Smooth muscle cell (in vitro differentiated cells): Measurements from ENCODE around the gene EPHB2. TPM values are rescaled to one million over a fixed set of nuclear protein-coding genes. Genes with fewer than 3 reads are reported as not detected.
"Not testable (repeated sequence)": the region's sequence is repeated elsewhere in the genome, so short reads cannot be mapped to it uniquely, and the experiment has no call there.

Source experiments
- DNase-seq: peaks from one replicate; lab custom pipeline; 2025; ENCODE audit not compliant: unreplicated experiment; lab: John Stamatoyannopoulos, UW
- H2AFZ ChIP-seq: fragments of 200-600 bp; sonication (generic); 2 replicates; pipeline ENCODE4 v1.6.0; 2016; ENCODE audit warnings: antibody characterized with exemption, low read depth, mild to moderate bottlenecking
- H3F3A ChIP-seq: fragments of 200-600 bp; sonication (generic); 2 replicates; pipeline ENCODE4 v1.6.0; 2017; ENCODE audit warnings: antibody characterized with exemption, low read depth
- H3K27ac ChIP-seq: fragments of 200-600 bp; sonication (generic); 2 replicates; pipeline ENCODE4 v1.5.1; 2016; ENCODE audit warnings: low read depth, mild to moderate bottlenecking
- H3K27me3 ChIP-seq: fragments of 200-600 bp; sonication (generic); 2 replicates; pipeline ENCODE4 v1.6.1; 2016; ENCODE audit warnings: low read depth, mild to moderate bottlenecking
- H3K36me3 ChIP-seq: fragments of 200-600 bp; sonication (generic); 2 replicates; pipeline ENCODE4 v1.5.1; 2016; ENCODE audit warnings: low read depth
- H3K4me1 ChIP-seq: fragments of 200-600 bp; sonication (generic); 2 replicates; pipeline ENCODE4 v1.5.1; 2016; ENCODE audit warnings: low read depth
- H3K4me2 ChIP-seq: fragments of 200-600 bp; sonication (generic); 2 replicates; pipeline ENCODE4 v1.6.0; 2016; ENCODE audit warnings: mild to moderate bottlenecking
- H3K4me3 ChIP-seq: fragments of 200-600 bp; sonication (generic); 2 replicates; pipeline ENCODE4 v1.5.1; 2016; ENCODE audit warnings: mild to moderate bottlenecking
- H3K79me2 ChIP-seq: fragments of 200-600 bp; sonication (generic); 2 replicates; pipeline ENCODE4 v1.6.0; 2016; ENCODE audit warnings: low read depth, mild to moderate bottlenecking
- H3K9ac ChIP-seq: fragments of 200-600 bp; sonication (generic); 2 replicates; pipeline ENCODE4 v1.6.0; 2016; ENCODE audit warnings: low read depth
- H3K9me3 ChIP-seq: fragments of 200-600 bp; sonication (generic); replicated peaks from 2 replicates; pipeline ENCODE4 v1.5.1; 2016; ENCODE audit warnings: low read depth
- H4K20me1 ChIP-seq: fragments of 200-600 bp; sonication (generic); 2 replicates; pipeline ENCODE4 v1.6.0; 2016; ENCODE audit warnings: low read depth
- CTCF ChIP-seq: fragments of 200-600 bp; sonication (generic); IDR thresholded peaks from 2 replicates; pipeline ENCODE4 v1.5.1; 2017; ENCODE audit warnings: borderline replicate concordance, mild to moderate bottlenecking, antibody characterized with exemption; ENCODE audit not compliant: insufficient read depth, poor library complexity, severe bottlenecking
- WGBS: methylation state at CpG from one replicate; pipeline ENCODE4 v1.1.7; 2016; ENCODE audit warnings: low lambda C conversion rate; 5-methylcytosine and 5-hydroxymethylcytosine counted together
- polyA plus RNA-seq: library from polyadenylated mRNA; unstranded; fragments of >200 nt; fragmentation: Nextera tagmentation; extraction: Ambion mirVana; gene quantifications from 2 replicates; pipeline ENCODE4 v1.2.1, GENCODE V29; 2016
- total RNA-seq: library from RNA; depleted of rRNA; stranded (reverse); fragments of >200 nt; gene quantifications from 2 replicates; pipeline ENCODE4 v1.2.3, GENCODE V29; 2014

Gene EPHB2
- total and polyA plus RNA-seq, 2 experiments from 2014 or later, result 1.1 to 6.7 TPM

GRCh38 chr1:22665752-22666151 is 44.9 kb upstream of the EPHB2 start:
- Histone ChIP-seq H3K4me1 (no peaks in the 10 kb centered on the region), H3K4me2 (no peak overlapping the region), H3K27me3 (peaks cover 56% of the 10 kb centered on the region), H3K36me3 (no peaks in the 10 kb centered on the region), H3F3A (no peaks in the 10 kb centered on the region), H4K20me1 (no peaks in the 10 kb centered on the region), H3K9ac (no peak overlapping the region), H3K9me3 (no peaks in the 10 kb centered on the region), H3K27ac (no peak overlapping the region), H3K4me3 (no peak overlapping the region), H2AFZ (no peak overlapping the region), H3K79me2 (no peaks in the 10 kb centered on the region)
- 40% methylated on average over 7 of the region's 7 CpGs for WGBS
- peak; percentile 59 for TF ChIP-seq CTCF
- DNase-seq, result no peak

- Histone ChIP-seq H3K4me1 (no peaks in the 10 kb centered on the region), H3K4me3 (no peak overlapping the region), H3K36me3 (no peaks in the 10 kb centered on the region), H3K9me3 (no peaks in the 10 kb centered on the region), H2AFZ (no peak overlapping the region), H3F3A (no peaks in the 10 kb centered on the region), H3K27ac (no peak overlapping the region), H3K27me3 (peaks cover 60% of the 10 kb centered on the region), H3K79me2 (no peaks in the 10 kb centered on the region), H3K4me2 (no peak overlapping the region), H4K20me1 (no peaks in the 10 kb centered on the region), H3K9ac (no peak overlapping the region)
- WGBS, result 64% methylated on average over 2 of the region's 2 CpGs
- no peak for DNase-seq
- no peak for TF ChIP-seq CTCF
Measured at GRCh38 chr1:22666412-22666811, 44.2 kb upstream of the EPHB2 start.

- H3F3A ChIP-seq, H2AFZ ChIP-seq, H3K79me2 ChIP-seq, H3K9me3 ChIP-seq, DNase-seq, H3K36me3 ChIP-seq, H4K20me1 ChIP-seq, H3K4me3 ChIP-seq, H3K27ac ChIP-seq, H3K4me2 ChIP-seq, H3K9ac ChIP-seq, H3K4me1 ChIP-seq: not testable (repeated sequence)
- H3K27me3 ChIP-seq, result peaks cover 70% of the 10 kb centered on the region
- 88% methylated on average over 2 of the region's 2 CpGs for WGBS
Measured at GRCh38 chr1:22668840-22669239, 41.8 kb upstream of the EPHB2 start.

GRCh38 chr1:22670352-22670975 is 40.2 kb upstream of the EPHB2 start:
- no peak overlapping the region for H3K27ac ChIP-seq
- no peak overlapping the region for H3K9ac ChIP-seq
- H2AFZ ChIP-seq, result no peak overlapping the region
- no peaks in the 10 kb centered on the region for H3F3A ChIP-seq
- H3K79me2 ChIP-seq, result no peaks in the 10 kb centered on the region
- peaks cover 64% of the 10 kb centered on the region for H3K27me3 ChIP-seq
- peaks cover 11% of the 10 kb centered on the region for H3K4me1 ChIP-seq
- no peak for DNase-seq
- H3K9me3 ChIP-seq, result no peaks in the 10 kb centered on the region
- no peak for TF ChIP-seq CTCF
- 61% methylated on average over 12 of the region's 12 CpGs for WGBS
- H3K36me3 ChIP-seq, result no peaks in the 10 kb centered on the region
- H3K4me3 ChIP-seq, result no peak overlapping the region
- no peaks in the 10 kb centered on the region for H4K20me1 ChIP-seq
- H3K4me2 ChIP-seq, result no peak overlapping the region
